GM21717 (cell line): ENCODE measurements around the gene SDK1.
"Not testable (repeated sequence)": the region's sequence is repeated elsewhere in the genome, so short reads cannot be mapped to it uniquely, and the experiment has no call there.

Experiments used
- ATAC-seq: cut with Tn5 transposase; IDR thresholded peaks from one replicate; pipeline ENCODE4 v1.9.1; 2021; ENCODE audit warnings: mild to moderate bottlenecking, moderate library complexity; ENCODE audit not compliant: unreplicated experiment

SDK1 gene

GRCh38 chr7:4080954-4081353 lies 779.9 kb downstream of the SDK1 start:
- no peak for ATAC-seq

GRCh38 chr7:4083513-4083912 lies 782.5 kb downstream of the SDK1 start:
- no peak for ATAC-seq

DNA sequence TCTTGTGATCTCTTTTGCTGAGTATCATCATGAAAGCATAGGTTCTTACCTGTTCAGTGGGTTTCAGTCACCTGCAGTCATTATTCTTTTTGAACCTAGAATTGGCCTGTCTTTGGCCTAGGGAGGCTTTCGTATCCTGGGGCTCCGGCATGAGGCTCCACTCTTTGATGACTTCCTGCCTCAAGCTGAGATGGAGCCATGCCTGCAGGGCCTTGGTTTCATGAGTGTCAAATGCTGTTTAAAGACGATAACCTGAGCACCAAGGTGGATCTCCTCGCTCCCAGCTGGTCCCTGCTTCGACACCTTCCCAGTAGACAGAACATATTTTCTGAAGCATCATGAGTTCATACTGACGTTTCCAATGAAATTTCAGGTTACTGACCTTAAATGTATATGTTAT lies 783.2 kb downstream of the SDK1 start:
- ATAC-seq, result no peak

DNA sequence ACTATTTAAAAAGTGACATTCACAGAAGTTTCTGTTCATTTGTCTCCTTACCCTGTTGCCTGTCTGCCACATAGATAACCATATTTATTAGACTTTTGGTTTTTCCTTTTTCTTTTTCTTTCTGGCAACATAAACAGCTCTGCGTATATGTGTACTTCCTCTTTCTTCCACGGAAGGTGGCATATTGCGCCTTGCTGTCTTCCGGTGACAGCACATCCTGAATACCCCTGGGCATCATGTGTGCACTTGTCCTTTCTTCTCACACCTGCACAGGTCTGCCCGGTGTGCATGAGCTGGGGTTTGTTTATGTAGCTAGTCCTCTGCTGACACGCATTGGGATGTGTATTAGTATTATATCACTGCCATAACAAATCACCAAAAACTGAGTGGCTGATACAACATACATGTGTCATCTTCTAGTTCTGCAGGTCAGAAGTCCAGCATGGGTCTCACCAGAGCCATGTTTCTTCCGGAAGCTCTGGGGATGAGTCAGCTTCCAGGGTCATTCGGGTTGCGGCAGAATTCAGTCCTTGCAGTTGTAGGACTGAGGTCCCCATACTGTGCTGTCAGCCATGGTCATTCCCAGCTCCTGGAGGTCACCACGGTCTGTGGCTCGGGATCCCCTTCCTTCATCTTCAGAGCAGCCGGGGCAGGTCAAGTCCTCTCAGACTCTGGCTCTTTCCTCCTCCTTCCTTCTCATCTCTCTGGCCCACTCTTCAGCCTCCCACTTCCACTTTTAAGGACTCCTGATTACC lies 785.1 kb downstream of the SDK1 start:
- ATAC-seq, result no peak

DNA sequence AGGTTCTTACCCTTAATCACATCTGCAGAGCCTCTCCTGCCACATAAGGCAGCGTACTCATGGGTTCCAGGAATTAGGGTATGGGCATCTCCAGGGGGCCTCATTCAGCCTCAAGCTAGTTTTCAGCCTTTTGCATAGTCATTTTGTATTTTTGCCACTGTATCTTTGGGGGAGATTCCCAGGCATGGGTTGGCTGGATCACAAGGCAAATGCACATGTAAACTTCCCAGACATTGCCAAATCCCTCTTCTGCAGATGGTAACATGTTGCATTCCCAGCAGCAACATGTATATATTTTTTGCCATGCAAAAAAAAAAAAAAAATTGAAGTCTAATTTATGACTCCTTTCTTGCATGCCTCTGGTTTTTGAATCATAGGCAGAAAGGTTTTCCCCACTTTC lies 785.7 kb downstream of the SDK1 start:
- no peak for ATAC-seq

DNA sequence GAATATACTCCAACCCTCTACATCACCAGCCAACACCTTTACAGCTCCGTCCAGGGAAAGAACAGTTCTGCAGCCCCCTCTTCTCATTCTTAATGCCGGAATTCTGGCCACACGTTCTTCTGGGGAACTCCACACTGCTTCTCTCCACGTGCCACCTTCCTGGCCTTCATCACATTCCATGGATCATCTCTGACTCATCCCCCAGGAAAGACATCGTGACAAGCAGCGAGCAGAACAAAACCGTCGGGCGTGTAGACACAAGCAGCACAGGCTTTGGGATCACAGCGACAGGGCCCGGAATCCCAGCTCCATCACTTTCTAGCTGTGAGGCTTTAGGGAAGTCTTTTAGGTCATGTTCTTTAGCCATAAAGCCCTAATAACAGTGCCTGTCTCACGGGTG lies 790.7 kb downstream of the SDK1 start:
- no peak for ATAC-seq

GRCh38 chr7:4093035-4093434 lies 792.0 kb downstream of the SDK1 start:
- ATAC-seq, result no peak

DNA sequence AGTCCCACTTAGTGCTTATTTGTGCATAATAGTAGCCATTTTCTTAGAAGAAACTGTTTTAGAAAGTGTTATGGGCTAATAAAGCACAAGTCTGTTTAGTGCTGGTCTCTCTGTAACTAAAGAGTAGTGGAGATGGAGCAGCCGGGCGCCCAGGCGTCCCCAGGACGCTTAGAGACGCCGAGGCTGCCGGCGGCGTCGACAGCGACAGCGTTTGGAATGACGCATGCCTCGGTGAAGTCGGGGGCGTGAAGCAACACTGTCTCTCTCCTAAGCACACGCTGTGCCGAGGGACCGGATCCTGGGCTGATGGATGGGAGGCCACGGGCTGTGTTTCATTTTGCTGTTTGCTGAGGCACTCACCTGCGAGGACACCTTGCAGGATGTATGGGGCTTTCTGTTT lies 792.4 kb downstream of the SDK1 start:
- ATAC-seq, result no peak

GRCh38 chr7:4094158-4094557 lies 793.1 kb downstream of the SDK1 start:
- not testable (repeated sequence) for ATAC-seq

- no peak for ATAC-seq
Measured at GRCh38 chr7:4097001-4097609, 796.1 kb downstream of the SDK1 start.

DNA sequence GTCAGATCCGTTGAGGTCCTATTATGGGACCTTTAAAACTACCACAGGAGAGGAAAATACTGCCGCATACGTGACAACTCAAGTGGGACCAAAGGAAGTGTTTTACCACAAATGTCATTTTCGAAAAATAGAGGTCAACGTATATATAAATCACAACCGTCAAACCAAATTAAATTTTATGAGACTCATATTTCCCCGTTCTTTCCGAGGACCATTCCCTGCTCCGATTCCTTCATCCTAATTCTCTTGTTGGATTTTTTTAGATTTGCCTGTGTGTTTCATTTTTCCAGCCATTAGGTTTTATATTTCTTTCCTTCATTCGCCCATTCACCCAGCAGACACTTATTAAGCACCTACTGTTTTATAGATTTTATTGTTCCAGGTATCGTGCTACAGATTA lies 797.1 kb downstream of the SDK1 start:
- no peak for ATAC-seq

GRCh38 chr7:4099651-4100050 lies 798.6 kb downstream of the SDK1 start:
- no peak for ATAC-seq

- ATAC-seq, result no peak
Measured at GRCh38 chr7:4100148-4100547, 799.1 kb downstream of the SDK1 start.

DNA sequence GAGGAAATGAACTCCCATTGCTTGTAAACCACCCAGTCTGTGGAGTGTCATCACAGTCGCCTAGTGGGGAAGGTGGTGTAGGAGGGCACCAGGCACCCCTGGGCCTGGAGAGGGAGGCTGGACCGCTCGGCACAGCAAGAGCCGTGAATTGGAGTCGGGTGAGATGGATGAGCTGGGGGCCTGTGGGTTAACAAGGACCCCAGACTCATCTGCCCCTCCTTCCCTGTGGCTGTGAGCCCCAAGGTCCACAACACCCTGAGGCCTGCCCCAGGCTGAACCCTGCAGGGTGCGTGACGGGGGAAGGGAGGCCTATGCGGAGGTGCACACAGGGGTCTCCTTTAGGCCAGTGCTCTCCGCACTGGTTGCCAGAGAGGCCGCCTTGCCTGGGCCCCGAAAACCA lies 799.6 kb downstream of the SDK1 start:
- ATAC-seq, result no peak

DNA sequence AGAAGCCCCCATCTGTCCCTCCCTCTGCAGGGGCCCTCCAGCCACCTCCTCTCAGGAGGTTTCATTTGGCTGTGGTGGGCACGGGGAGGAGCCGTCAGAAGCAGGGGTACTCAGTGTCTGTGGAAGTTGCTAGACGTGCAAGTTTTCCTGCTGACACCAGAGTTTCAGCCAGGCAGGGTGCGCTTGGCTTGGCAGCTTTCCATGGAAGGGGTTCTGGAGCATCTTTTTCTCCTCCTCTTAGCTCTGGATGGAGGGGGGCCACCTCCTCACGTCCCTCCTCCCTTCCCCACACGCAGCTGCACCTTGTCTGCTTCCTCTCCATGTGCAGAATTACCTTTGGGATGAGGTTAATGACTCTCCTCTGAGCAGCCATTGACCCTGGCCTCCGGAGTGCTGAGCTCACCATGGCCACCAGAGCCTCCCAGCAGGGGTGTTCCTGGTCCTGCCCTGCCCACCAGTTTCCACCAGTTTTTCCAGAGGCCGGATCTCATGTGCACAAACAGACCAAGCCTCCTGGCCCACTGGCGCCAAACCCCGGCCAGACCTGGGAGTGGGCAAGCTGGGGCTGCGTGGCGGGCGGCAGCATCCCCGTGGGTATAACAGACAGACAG lies 801.3 kb downstream of the SDK1 start:
- no peak for ATAC-seq

DNA sequence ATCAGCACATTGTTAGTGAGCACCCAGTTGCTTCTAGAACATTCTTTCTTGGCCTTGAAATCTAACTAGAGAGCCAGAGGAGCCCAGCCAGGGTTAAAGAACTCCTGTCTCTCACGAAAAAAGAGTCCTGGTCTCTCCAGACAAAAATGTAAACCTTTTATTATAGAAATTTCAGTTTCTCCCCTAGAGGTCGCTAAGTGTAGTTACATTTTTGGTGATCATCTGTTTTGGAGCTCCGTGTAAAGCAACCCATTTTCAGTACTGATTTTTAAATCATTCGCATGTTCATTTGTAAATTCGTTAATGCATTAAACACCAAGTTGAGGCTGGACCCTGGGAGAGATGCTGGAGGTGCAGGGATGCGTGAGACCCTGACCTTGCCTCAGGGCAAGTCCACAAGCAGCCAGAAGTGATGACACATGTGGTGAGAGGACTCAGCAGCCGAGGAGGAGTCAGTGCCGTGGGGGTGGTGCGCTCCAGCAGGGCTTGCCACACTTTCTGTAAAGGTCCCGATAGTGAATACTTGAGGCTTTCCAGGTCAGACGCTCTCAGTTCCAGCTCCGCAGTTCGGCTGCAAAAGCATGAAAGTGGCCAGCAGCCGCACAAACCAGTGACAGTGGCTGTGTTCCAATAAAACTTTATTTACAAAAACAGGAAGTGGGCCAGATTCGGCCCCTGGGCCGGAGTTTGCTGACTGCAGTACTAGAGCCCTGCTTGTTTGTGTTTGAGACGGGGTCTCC lies 802.5 kb downstream of the SDK1 start:
- no peak for ATAC-seq

GRCh38 chr7:4107839-4108238 lies 806.8 kb downstream of the SDK1 start:
- no peak for ATAC-seq

DNA sequence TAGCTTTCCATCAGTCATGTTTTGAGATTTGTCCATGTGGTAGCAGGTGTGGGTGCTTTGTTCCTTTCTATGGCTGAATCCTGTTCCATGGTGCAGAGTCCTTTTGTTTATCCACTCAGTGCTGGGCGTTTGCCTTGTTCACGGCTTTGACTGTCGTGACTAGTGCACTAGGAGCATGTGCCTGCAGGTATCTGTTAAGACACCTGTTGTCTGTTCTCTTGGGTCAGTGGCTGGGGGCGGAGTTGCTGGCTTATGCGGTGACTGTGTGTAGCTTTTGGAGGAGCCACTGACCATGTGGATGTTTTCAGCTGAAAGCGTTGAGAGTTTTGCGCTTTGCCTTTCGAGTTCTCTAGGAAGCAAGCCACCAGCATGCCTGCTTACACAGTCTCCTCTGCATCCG lies 807.9 kb downstream of the SDK1 start:
- ATAC-seq, result no peak

DNA sequence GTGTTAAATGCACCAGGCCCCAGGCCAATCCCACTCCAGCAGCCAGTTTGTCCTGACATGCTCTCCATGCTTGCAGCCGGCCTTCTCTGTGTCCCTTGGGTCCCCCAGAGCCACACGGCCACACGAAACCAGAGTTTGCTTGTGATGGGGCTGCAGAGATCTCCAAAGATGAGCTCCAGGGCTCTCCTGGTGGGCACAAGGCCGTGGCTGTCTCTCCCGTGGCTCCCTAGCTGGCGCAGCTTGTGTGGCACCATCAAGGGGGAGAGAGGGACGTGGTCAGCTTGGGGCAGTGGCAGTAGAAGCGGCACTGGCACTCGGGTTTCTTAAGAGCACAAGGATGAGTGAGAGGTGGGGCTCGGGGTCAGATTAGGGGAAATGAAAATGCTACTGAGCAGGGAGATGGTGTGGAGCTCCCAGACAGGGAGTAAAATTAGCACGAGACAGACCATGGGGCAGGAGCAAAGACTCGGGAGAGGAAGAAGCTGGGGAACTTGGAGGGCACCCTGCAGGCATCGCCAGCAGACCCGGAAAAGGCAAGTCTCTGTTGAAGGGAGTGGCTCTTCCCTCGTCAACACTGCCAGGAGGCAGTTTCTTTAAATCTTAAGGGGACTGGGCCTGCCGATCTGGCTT lies 808.5 kb downstream of the SDK1 start:
- ATAC-seq, result no peak

GRCh38 chr7:4110438-4110837 lies 809.4 kb downstream of the SDK1 start:
- no peak for ATAC-seq

GRCh38 chr7:4111166-4111565 lies 810.1 kb downstream of the SDK1 start:
- ATAC-seq, result no peak
